DND-41 (cell line): ENCODE results near the gene ACTN1.

Experiments used
- ATAC-seq: fragments of 200-7000 bp; cut with Tn5 transposase; 3 replicates; pipeline ENCODE4 v1.9.1; 2021; ENCODE audit warnings: low read depth; ENCODE audit not compliant: insufficient read depth
- DNase-seq: peaks from one replicate; pipeline ENCODE4 v3.0.0-alpha.2; 2020
- H2AFZ ChIP-seq: 2 replicates; pipeline ENCODE4 v1.6.0; 2012; ENCODE audit warnings: low read depth, low read length
- H3K27ac ChIP-seq: 2 replicates; pipeline ENCODE4 v1.5.1; 2012; ENCODE audit warnings: low read length, inconsistent platforms
- H3K27me3 ChIP-seq: fragments of 200-600 bp; sonication (generic); 2 replicates; pipeline ENCODE4 v1.6.0; 2012; ENCODE audit warnings: low read length, mild to moderate bottlenecking, inconsistent platforms; ENCODE audit not compliant: insufficient read depth, poor library complexity
- H3K36me3 ChIP-seq: 2 replicates; pipeline ENCODE4 v1.5.1; 2012; ENCODE audit warnings: low read length, inconsistent platforms; ENCODE audit not compliant: insufficient read depth
- H3K4me1 ChIP-seq: 2 replicates; pipeline ENCODE4 v1.5.1; 2012; ENCODE audit warnings: mild to moderate bottlenecking, low read length; ENCODE audit not compliant: insufficient read depth
- H3K4me2 ChIP-seq: 2 replicates; pipeline ENCODE4 v1.6.0; 2012; ENCODE audit warnings: mild to moderate bottlenecking, moderate library complexity, low read length, inconsistent platforms; ENCODE audit not compliant: insufficient read depth
- H3K4me3 ChIP-seq, 2 experiments: fragments of 200-600 bp in 1 of 2; shearing (Covaris generic) in 1 of 2; 2 replicates each; pipeline ENCODE4 v1.5.1; 2012 to 2016; ENCODE audit warnings: inconsistent platforms in 2 of 2, low read length in 2 of 2, mild to moderate bottlenecking in 2 of 2, low read depth in 1 of 2, moderate library complexity in 1 of 2
- H3K79me2 ChIP-seq: 2 replicates; pipeline ENCODE4 v1.6.0; 2012; ENCODE audit warnings: low read length, inconsistent platforms; ENCODE audit not compliant: insufficient read depth
- H3K9ac ChIP-seq: 2 replicates; pipeline ENCODE4 v1.6.0; 2012; ENCODE audit warnings: low read depth, mild to moderate bottlenecking, inconsistent platforms, low read length, moderate library complexity
- H3K9me3 ChIP-seq: 2 replicates; pipeline ENCODE4 v1.5.1; 2012; ENCODE audit warnings: low read length, moderate library complexity, mild to moderate bottlenecking, inconsistent platforms; ENCODE audit not compliant: insufficient read depth, severe bottlenecking
- H4K20me1 ChIP-seq: 2 replicates; pipeline ENCODE4 v1.6.0; 2012; ENCODE audit warnings: low read length; ENCODE audit not compliant: insufficient read depth
- CTCF ChIP-seq: IDR thresholded peaks from 2 replicates; pipeline ENCODE4 v1.5.1; 2012; ENCODE audit warnings: borderline replicate concordance, low read length, moderate library complexity, mild to moderate bottlenecking; ENCODE audit not compliant: poor library complexity, severe bottlenecking; ENCODE audit errors: extremely low read depth
- EZH2 ChIP-seq: IDR thresholded peaks from 3 replicates; pipeline ENCODE4 v1.6.1; 2012; ENCODE audit warnings: borderline replicate concordance, low read depth, mild to moderate bottlenecking, moderate library complexity, low read length, inconsistent platforms; ENCODE audit not compliant: severe bottlenecking

The ACTN1 gene

GRCh38 chr14:68865542-68865941, 113.6 kb downstream of the ACTN1 start:
- Histone ChIP-seq H3K9ac (no peak overlapping the region), H3K27me3 (no peaks in the 10 kb centered on the region), H3K4me1 (no peaks in the 10 kb centered on the region), H3K27ac (no peak overlapping the region), H3K4me2 (no peak overlapping the region), H3K9me3 (peaks cover 11% of the 10 kb centered on the region), H3K4me3 (no peak overlapping the region), H3K36me3 (no peaks in the 10 kb centered on the region), H3K79me2 (no peaks in the 10 kb centered on the region), H2AFZ (no peak overlapping the region), H4K20me1 (no peaks in the 10 kb centered on the region)
- no peak for ATAC-seq
- TF ChIP-seq EZH2 (no peak), CTCF (no peak)
- DNase-seq, result no peak

GRCh38 chr14:68864361-68864750, 114.7 kb downstream of the ACTN1 start:
- DNase-seq (no peak), ATAC-seq (no peak)
- no peak overlapping the region for H3K27ac ChIP-seq
- H2AFZ ChIP-seq, result no peak overlapping the region
- H3K4me2 ChIP-seq, result no peak overlapping the region
- no peaks in the 10 kb centered on the region for H3K79me2 ChIP-seq
- no peak overlapping the region for H3K4me3 ChIP-seq
- H3K27me3 ChIP-seq, result no peaks in the 10 kb centered on the region
- no peaks in the 10 kb centered on the region for H3K36me3 ChIP-seq
- no peaks in the 10 kb centered on the region for H4K20me1 ChIP-seq
- H3K9me3 ChIP-seq, result peaks cover 11% of the 10 kb centered on the region
- H3K4me1 ChIP-seq, result no peaks in the 10 kb centered on the region
- H3K9ac ChIP-seq, result no peak overlapping the region
- TF ChIP-seq EZH2, result no peak
- TF ChIP-seq CTCF, result no peak

GRCh38 chr14:68863610-68864360, 115.3 kb downstream of the ACTN1 start:
- TF ChIP-seq EZH2, result no peak
- TF ChIP-seq CTCF, result no peak
- Histone ChIP-seq H3K4me2 (no peak overlapping the region), H3K9me3 (peaks cover 11% of the 10 kb centered on the region), H3K36me3 (no peaks in the 10 kb centered on the region), H2AFZ (no peak overlapping the region), H4K20me1 (no peaks in the 10 kb centered on the region), H3K79me2 (no peaks in the 10 kb centered on the region), H3K4me1 (no peaks in the 10 kb centered on the region), H3K9ac (no peak overlapping the region), H3K27me3 (no peaks in the 10 kb centered on the region), H3K4me3 (no peak overlapping the region), H3K27ac (no peak overlapping the region)
- DNase-seq (no peak), ATAC-seq (no peak)
